Measurements from ENCODE around the gene MS4A8. TPM values are rescaled to one million over a fixed set of nuclear protein-coding genes. Genes with fewer than 3 reads are reported as not detected.

MS4A8 gene
- polyA plus RNA-seq, 4 donors: not detected

GRCh38 chr11:60762851-60763691, 63.7 kb downstream of the MS4A8 start:
- DNase-seq (ENCODE audit: low read depth in 4 of 4, low spot score in 3 of 4): no peak

DNA sequence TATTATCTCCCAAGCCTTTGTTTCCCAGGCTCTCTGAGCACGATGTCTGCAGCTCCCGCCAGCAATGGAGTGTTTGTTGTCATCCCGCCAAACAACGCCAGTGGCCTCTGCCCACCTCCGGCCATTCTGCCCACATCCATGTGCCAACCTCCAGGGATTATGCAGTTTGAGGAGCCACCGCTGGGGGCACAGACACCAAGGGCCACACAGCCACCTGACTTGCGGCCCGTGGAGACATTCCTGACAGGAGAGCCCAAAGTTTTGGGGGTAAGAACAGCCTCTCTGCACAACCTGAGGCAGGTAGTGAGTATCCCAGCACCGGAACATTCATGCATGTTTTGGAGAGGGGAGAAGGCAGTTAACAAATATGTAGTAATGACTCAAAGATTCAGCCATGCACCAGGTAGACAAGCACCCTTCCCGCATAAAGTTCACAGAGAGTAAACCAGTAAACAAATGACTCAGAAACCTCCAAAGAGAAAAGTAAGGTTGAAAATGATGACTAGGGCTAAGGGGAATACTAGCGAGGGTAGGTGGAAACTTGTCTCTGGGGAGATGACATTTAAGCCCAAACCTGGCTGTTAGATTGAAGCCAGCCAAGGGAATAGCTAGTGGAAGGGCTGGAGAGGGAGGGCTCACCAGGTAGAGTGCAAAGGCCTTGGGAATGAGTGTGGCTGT, 64.4 kb downstream of the MS4A8 start:
- DNase-seq (ENCODE audit: low read depth in 4 of 4, low spot score in 3 of 4): no peak

DNA sequence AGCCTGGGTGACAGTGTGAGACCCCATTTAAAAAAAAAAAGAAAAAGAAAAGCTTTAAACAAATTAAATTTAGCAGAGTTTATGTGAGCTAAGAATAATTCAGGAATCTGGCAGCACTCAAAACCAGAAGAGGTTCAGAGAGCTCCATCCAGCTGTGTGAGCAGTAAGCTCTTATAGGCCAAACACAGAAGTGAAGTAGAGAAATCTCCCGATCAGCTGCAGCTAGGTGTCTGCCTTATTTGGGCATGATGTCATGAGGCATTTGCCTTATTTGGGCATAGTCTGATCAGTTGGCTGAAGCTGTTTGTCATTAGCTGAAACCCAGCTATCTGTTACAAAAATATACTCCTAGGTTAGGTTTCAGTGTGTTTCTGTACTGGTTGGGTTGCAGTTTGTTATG, 65.5 kb downstream of the MS4A8 start:
- no peak for DNase-seq (ENCODE audit: low read depth in 4 of 4, low spot score in 3 of 4)

DNA sequence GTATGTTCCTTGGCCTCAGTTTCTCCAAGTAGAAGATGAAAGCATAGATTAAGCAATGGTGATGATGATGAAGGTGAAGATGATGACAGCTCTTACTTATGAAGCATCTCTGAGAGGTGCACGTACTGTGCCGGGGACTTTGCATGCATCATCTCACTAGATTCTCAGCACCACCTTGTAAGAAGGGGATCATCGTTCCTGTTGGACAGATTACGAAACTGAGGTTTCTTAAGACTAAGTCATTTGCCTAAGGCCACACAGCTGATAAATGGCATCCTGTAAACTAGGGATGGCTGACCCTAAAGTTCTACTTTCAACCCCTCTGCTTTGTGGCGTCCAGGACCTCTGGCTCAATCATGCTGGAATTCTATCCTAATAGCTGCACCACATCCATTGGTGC, 65.9 kb downstream of the MS4A8 start:
- no peak for DNase-seq (ENCODE audit: low read depth in 4 of 4, low spot score in 3 of 4)

Other genes with a start within 250 kb of the MS4A8 start
- gene MS4A1, start 243.8 kb upstream of the MS4A8 start, polyA plus RNA-seq (ENCODE audit: insufficient read length in 4 of 4): under 1 TPM; 0.29 to 0.69 (median 0.48) TPM
- gene MS4A12, start 206.8 kb upstream of the MS4A8 start, polyA plus RNA-seq (ENCODE audit: insufficient read length in 4 of 4): not detected
- gene MS4A13, start 184.2 kb upstream of the MS4A8 start, polyA plus RNA-seq (ENCODE audit: insufficient read length in 4 of 4): not detected
- gene MS4A18, start 25.1 kb downstream of the MS4A8 start, polyA plus RNA-seq (ENCODE audit: insufficient read length in 4 of 4): not detected
- not detected for gene MS4A15, start 57.3 kb downstream of the MS4A8 start, polyA plus RNA-seq (ENCODE audit: insufficient read length in 4 of 4)
- gene MS4A10, start 85.7 kb downstream of the MS4A8 start, polyA plus RNA-seq (ENCODE audit: insufficient read length in 4 of 4): under 1 TPM; 0.09 to 0.30 (median 0.14) TPM
- 10 to 100 TPM; 19.4 to 24.3 (median 20.8) TPM for gene CCDC86, start 142.5 kb downstream of the MS4A8 start, polyA plus RNA-seq (ENCODE audit: insufficient read length in 4 of 4)
- under 1 TPM; 0.14 to 0.26 (median 0.22) TPM for gene PTGDR2, start 156.3 kb downstream of the MS4A8 start, polyA plus RNA-seq (ENCODE audit: insufficient read length in 4 of 4)
- gene ZP1, start 167.9 kb downstream of the MS4A8 start, polyA plus RNA-seq (ENCODE audit: insufficient read length in 4 of 4): under 1 TPM in 3 of 4 donors, not detected in 1; 0.06 to 0.64 (median 0.32) TPM
- gene PRPF19, start 207.0 kb downstream of the MS4A8 start, polyA plus RNA-seq (ENCODE audit: insufficient read length in 4 of 4): 100 to 1,000 TPM; 113 to 136 (median 124) TPM
- gene TMEM109, start 214.5 kb downstream of the MS4A8 start, polyA plus RNA-seq (ENCODE audit: insufficient read length in 4 of 4): 100 to 1,000 TPM in 1 of 4 donors, 10 to 100 TPM in 3; 83.6 to 104 (median 91.9) TPM
- gene TMEM132A, start 224.8 kb downstream of the MS4A8 start, polyA plus RNA-seq (ENCODE audit: insufficient read length in 4 of 4): 100 to 1,000 TPM in 1 of 4 donors, 10 to 100 TPM in 3; 63.6 to 102 (median 66.0) TPM

Measured in right renal pelvis (tissue), 4 donors.